K562 (cell line): ENCODE results near the gene CALU. TPM values are rescaled to one million over a fixed set of nuclear protein-coding genes. Genes with fewer than 3 reads are reported as not detected.

Experiments used
- BACH1 ChIP-seq: fragments of 200-800 bp; sonication (Bioruptor generic); IDR thresholded peaks from 2 replicates; pipeline ENCODE4 v1.6.1; 2016; ENCODE audit warnings: missing genetic modification characterization, missing compliant biosample characterization
- CCAR2 ChIP-seq: fragments of 200-400 bp; formaldehyde crosslinking; IDR thresholded peaks from 2 replicates; pipeline ENCODE4 v1.6.1; 2017; ENCODE audit warnings: mild to moderate bottlenecking, low read depth, low read length
- CHCHD3 ChIP-seq: fragments of 250-450 bp; sonication (Bioruptor Pico); IDR thresholded peaks from 2 replicates; pipeline ENCODE4 v2.1.2; 2022; ENCODE audit warnings: mild to moderate bottlenecking
- CREB1 ChIP-seq, 2 experiments: sonication (generic) in 1 of 2; formaldehyde crosslinking in 1 of 2; IDR thresholded peaks; 2 replicates each; pipeline versions ENCODE4 v1.6.1 to v1.8.0; 2012 to 2022; ENCODE audit warnings: inconsistent platforms in 1 of 2, mild to moderate bottlenecking in 1 of 2, missing genetic modification reagents in 1 of 2, moderate library complexity in 1 of 2
- CTBP1 ChIP-seq: fragments of 450-650 bp; IDR thresholded peaks from 2 replicates; pipeline ENCODE4 v1.6.1; 2016; ENCODE audit warnings: borderline replicate concordance
- FUS ChIP-seq: fragments of 200-400 bp; formaldehyde crosslinking; optimal IDR thresholded peaks from 2 replicates; pipeline ENCODE3; 2017; ENCODE audit warnings: low read depth, low read length
- GATA2 ChIP-seq: sonication (generic); formaldehyde crosslinking; IDR thresholded peaks from 2 replicates; pipeline ENCODE4 v1.4.0; 2020; ENCODE audit warnings: mild to moderate bottlenecking, missing genetic modification reagents
- HINFP ChIP-seq: fragments of 450-650 bp; conservative IDR thresholded peaks from 2 replicates; pipeline ENCODE4 v1.6.1; 2016; ENCODE audit warnings: missing genetic modification characterization, low read depth, mild to moderate bottlenecking, control low read depth, missing compliant biosample characterization
- MAFK ChIP-seq: IDR thresholded peaks from 2 replicates; pipeline ENCODE4 v1.6.1; 2011; ENCODE audit warnings: low read length, improper control_type of control experiment
- MCM5 ChIP-seq: fragments of 450-650 bp; IDR thresholded peaks from 2 replicates; pipeline ENCODE4 v1.6.1; 2016; ENCODE audit warnings: low read depth
- NFATC3 ChIP-seq: fragments of 450-650 bp; IDR thresholded peaks from 2 replicates; pipeline ENCODE4 v1.6.1; 2017; ENCODE audit warnings: mild to moderate bottlenecking
- PHTF2 ChIP-seq: fragments of 250-450 bp; sonication (Bioruptor Pico); IDR thresholded peaks from 2 replicates; pipeline ENCODE4 v1.5.0; 2021; ENCODE audit warnings: mild to moderate bottlenecking
- POLR2B ChIP-seq: fragments of 450-650 bp; IDR thresholded peaks from 2 replicates; pipeline ENCODE4 v1.6.1; 2018; ENCODE audit warnings: low read depth; ENCODE audit not compliant: partially characterized antibody
- POLR2G ChIP-seq: fragments of 200-400 bp; formaldehyde crosslinking; IDR thresholded peaks from 2 replicates; pipeline ENCODE4 v1.6.1; 2017; ENCODE audit warnings: low read depth, mild to moderate bottlenecking, antibody characterized with exemption, low read length, moderate library complexity
- SAFB ChIP-seq: fragments of 200-400 bp; formaldehyde crosslinking; IDR thresholded peaks from 2 replicates; pipeline ENCODE4 v1.6.1; 2017; ENCODE audit warnings: low read depth, low read length, borderline replicate concordance
- TCF7L2 ChIP-seq: fragments of 150-350 bp; IDR thresholded peaks from 2 replicates; pipeline ENCODE4 v1.6.1; 2016; ENCODE audit warnings: low read depth, mild to moderate bottlenecking, low read length, moderate library complexity
- ZNF3 ChIP-seq: fragments of 250-450 bp; sonication (Bioruptor Pico); IDR thresholded peaks from 2 replicates; pipeline ENCODE4 v1.5.0; 2021; ENCODE audit warnings: mild to moderate bottlenecking, moderate library complexity
- ZNF57 ChIP-seq: fragments of 450-650 bp; formaldehyde crosslinking; IDR thresholded peaks from 2 replicates; pipeline ENCODE4 v1.4.0; 2020; ENCODE audit warnings: mild to moderate bottlenecking, moderate library complexity
- polyA plus RNA-seq, 8 experiments: library from polyadenylated mRNA; depleted of rRNA in 4 of 8; stranded (reverse) in 5 of 8; unstranded in 3 of 8; fragments of >200 nt; fragmentation: Nextera tagmentation in 2 of 8; fragmentation: Illumina TruSeq in 1 of 8; extraction: Ambion mirVana in 2 of 8; extraction: Trizol in 1 of 8; gene quantifications; 2 replicates each; pipeline versions ENCODE4 v1.2.1 to v1.2.3, GENCODE V29; 2011 to 2014; ENCODE audit warnings: inconsistent platforms in 1 of 8, missing spikeins in 1 of 8
- total RNA-seq, 7 experiments: library from RNA; depleted of rRNA in 6 of 7; stranded (reverse); fragments of >200 nt in 6 of 7; fragmentation: Illumina TruSeq in 2 of 7; extraction: Trizol in 2 of 7; gene quantifications; 2 replicates each; pipeline versions ENCODE4 v1.2.1 to v1.2.3, GENCODE V29; 2011 to 2021; ENCODE audit warnings: low replicate concordance in 1 of 7
- TF ChIP-seq, protein P1 (sequence below): fragments of 250-450 bp; sonication (Bioruptor Pico); IDR thresholded peaks from 2 replicates; pipeline ENCODE4 v1.8.0; 2022; ENCODE audit warnings: moderate library complexity, mild to moderate bottlenecking, inconsistent platforms
- TF ChIP-seq, protein P2 (sequence below): fragments of 450-650 bp; IDR thresholded peaks from 2 replicates; pipeline ENCODE4 v1.6.1; 2018; ENCODE audit not compliant: partially characterized antibody

The CALU gene
- total and polyA plus RNA-seq, 9 of the 15 experiments (the other 6 are each of a cell fraction or from before 2014, with no cell fraction given): 166 to 286 (median 215) TPM

- TF ChIP-seq HINFP (tag): no peak
- TF ChIP-seq SAFB: no peak
- TF ChIP-seq MCM5: no peak
- no peak for TF ChIP-seq CHCHD3
- peak; percentile 69 for TF ChIP-seq CREB1 (IDR thresholded peaks at IDR 0.05)
- TF ChIP-seq CREB1 (CRISPR knock-in tag; IDR thresholded peaks at IDR 0.05): peak; percentile 79
- no peak for TF ChIP-seq FUS
- peak; percentile 50 for TF ChIP-seq GATA2 (CRISPR knock-in tag)
- TF ChIP-seq PHTF2: no peak
- TF ChIP-seq NFATC3: no peak
- TF ChIP-seq CCAR2: no peak
- TF ChIP-seq, protein P1, sequence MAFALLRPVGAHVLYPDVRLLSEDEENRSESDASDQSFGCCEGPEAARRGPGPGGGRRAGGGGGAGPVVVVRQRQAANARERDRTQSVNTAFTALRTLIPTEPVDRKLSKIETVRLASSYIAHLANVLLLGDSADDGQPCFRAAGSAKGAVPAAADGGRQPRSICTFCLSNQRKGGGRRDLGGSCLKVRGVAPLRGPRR (CRISPR knock-in tag): no peak
- peak; percentile 98 for TF ChIP-seq CTBP1
- no peak for TF ChIP-seq TCF7L2
- TF ChIP-seq ZNF57 (CRISPR knock-in tag): no peak
- TF ChIP-seq BACH1 (tag): no peak
- TF ChIP-seq, protein P2, sequence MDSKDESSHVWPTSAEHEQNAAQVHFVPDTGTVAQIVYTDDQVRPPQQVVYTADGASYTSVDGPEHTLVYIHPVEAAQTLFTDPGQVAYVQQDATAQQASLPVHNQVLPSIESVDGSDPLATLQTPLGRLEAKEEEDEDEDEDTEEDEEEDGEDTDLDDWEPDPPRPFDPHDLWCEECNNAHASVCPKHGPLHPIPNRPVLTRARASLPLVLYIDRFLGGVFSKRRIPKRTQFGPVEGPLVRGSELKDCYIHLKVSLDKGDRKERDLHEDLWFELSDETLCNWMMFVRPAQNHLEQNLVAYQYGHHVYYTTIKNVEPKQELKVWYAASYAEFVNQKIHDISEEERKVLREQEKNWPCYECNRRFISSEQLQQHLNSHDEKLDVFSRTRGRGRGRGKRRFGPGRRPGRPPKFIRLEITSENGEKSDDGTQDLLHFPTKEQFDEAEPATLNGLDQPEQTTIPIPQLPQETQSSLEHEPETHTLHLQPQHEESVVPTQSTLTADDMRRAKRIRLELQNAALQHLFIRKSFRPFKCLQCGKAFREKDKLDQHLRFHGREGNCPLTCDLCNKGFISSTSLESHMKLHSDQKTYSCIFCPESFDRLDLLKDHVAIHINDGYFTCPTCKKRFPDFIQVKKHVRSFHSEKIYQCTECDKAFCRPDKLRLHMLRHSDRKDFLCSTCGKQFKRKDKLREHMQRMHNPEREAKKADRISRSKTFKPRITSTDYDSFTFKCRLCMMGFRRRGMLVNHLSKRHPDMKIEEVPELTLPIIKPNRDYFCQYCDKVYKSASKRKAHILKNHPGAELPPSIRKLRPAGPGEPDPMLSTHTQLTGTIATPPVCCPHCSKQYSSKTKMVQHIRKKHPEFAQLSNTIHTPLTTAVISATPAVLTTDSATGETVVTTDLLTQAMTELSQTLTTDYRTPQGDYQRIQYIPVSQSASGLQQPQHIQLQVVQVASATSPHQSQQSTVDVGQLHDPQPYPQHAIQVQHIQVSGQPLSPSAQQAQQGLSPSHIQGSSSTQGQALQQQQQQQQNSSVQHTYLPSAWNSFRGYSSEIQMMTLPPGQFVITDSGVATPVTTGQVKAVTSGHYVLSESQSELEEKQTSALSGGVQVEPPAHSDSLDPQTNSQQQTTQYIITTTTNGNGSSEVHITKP: peak; percentile 41
- TF ChIP-seq POLR2B: no peak
- TF ChIP-seq MAFK: peak; percentile 35; the same call in 1 of the 2 replicates
- no peak for TF ChIP-seq ZNF3 (CRISPR knock-in tag)
- peak; percentile 44; the same call in 1 of the 2 replicates for TF ChIP-seq POLR2G
Measured at GRCh38 chr7:128783143-128783861, 44.1 kb downstream of the CALU start (continued).
